ENCODE results near the gene NECTIN4. TPM values are rescaled to one million over a fixed set of nuclear protein-coding genes. Genes with fewer than 3 reads are reported as not detected.
"Not testable (repeated sequence)": the region's sequence is repeated elsewhere in the genome, so short reads cannot be mapped to it uniquely, and the experiment has no call there.

Gene NECTIN4
- total RNA-seq, 1 donor from 2014 or later, result not detected

- DNase-seq (ENCODE audit: low spot score) (no peak), ATAC-seq (no peak)
Measured at GRCh38 chr1:161033751-161034150, 55.6 kb downstream of the NECTIN4 start.

DNA sequence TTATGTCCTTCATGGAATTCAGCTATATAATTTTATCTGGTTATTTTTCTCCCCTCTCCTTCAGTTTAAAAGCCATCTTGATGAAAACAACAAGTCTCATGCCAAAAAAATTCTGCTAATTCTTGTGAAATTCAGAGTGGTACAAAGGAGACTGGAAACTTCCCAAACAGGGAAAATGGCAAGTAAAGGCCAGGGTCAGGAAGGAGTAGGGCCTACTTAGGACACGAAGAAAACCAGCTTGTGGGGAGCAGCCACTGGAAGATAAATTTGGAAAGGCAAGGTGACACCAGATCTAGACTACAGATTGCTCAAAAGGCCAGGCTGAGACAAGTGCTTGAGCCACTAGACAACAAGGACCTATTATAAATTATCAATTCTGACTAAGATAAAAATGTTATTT, 56.9 kb downstream of the NECTIN4 start:
- ATAC-seq (peak; percentile 25), DNase-seq (ENCODE audit: low spot score) (no peak)

DNA sequence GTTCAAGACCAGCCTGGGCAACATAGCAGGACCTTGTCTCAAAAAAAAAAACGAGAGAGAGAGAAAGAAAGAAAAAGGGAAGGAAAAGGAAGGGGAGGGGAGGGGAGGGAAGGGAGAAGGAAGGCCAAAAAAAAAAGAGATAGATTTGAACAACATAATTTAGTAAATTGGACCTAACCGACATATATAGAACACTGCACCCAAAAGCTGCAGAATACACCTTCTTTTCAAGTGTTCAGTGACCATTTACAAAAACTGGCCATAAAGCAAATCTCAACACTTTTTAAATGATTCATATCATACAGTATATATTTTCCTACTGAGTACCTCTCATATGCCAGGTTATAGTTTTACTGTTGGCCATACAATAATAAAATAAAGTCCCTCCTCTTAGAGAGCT, 57.5 kb downstream of the NECTIN4 start:
- no peak for DNase-seq (ENCODE audit: low spot score)
- no peak for ATAC-seq

DNA sequence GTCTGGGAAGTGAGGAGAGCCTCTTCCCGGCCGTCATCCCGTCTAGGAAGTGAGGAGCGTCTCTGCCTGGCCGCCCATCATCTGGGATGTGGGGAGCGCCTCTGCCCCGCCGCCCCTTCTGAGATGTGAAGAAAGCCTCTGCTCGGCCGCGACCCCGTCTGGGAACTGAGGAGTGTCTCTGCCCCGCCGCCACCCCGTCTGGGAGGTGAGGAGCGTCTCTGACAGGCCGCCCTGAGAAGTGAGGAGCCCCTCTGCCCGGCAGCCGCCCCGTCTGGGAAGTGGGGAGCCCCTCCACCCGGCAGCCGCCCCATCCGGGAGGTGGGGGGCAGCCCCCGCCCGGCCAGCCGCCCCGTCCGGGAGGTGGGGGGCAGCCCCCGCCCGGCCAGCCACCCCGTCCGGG, 59.9 kb downstream of the NECTIN4 start:
- not testable (repeated sequence) for DNase-seq (ENCODE audit: low spot score); ATAC-seq

DNA sequence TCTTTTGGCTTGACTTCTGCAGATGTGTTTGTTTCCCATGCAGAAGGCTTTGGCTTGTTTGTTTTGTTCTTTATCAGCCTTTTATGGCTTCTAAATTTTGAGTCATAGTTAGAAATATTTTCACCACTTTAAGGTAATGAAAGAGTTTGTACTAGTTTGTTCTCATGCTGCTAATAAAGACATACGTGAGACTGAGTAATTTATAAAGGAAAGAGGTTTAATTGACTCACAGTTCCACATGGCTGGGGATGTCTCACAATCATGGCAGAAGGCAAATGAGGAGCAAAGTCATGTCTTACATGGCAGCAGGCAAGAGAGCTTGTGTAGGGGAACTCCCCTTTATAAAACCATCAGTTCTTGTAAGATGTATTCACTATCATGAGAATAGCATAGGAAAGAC, 62.4 kb downstream of the NECTIN4 start:
- ATAC-seq, result not testable (repeated sequence)

DNA sequence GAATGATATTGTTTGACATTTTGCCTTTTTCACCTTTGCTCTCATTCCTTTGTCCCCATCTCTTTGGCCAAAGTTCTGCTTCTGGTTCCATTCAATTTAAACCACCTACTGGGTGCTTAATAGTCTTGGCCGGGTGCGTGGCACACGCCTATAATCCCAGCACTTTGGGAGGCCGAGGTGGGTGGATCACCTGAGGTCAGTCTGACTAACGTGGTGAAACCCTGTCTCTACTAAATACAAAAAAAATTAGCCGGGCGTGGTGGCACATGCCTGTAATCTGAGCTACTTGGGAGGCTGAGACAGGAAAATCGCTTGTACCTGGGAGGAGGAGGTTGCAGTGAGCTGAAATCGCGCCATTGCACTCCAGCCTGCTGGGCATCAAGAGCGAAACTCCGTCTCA, 66.9 kb downstream of the NECTIN4 start:
- ATAC-seq; DNase-seq (ENCODE audit: low spot score): not testable (repeated sequence)

More for the DNA sequence above, 62.4 kb downstream of the NECTIN4 start:
- not testable (repeated sequence) for DNase-seq (ENCODE audit: low spot score)

GRCh38 chr1:161021970-161022353, 67.4 kb downstream of the NECTIN4 start:
- ATAC-seq (no peak), DNase-seq (ENCODE audit: low spot score) (no peak)

DNA sequence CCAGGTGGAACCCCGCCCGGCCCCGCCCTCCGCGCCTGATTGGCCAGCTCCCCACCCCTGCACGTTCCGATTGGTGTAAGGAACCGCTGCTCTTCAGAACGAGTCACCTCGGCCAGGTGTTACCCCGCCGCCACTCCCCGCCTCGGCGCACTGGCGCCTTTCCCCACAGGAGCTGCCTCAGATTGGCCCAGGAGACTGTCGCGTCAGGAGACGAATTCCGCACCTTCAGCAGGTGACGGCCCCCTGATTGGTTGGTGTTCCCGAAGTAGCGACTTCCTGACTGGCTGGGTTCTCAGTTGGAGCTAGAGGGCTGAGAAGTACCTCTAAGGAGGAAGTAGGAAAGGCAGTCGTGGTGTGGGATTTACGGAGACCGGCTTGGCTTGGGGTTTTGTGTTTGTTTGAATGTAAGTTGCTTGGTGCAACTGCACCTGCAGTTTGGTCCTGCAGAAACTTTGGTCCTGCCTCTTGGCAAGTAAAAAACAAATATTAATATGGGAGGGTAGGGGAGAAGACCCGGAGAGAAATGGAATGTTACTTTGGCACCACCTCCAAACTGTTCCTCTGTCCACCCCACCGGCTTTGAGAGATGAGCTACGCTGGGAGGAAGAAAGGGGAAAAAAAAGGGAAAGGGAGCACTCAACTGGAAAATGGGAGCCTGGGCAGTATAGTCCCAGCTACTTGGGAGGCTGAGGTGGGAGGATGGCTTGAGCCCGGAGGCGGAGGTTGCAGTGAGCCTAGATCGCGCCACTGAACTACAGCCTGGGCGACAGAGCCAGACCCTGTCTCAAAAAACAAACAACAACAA, 68.0 kb downstream of the NECTIN4 start:
- peak; percentile 99 for DNase-seq (ENCODE audit: low spot score)
- peak; percentile 88 for ATAC-seq

Other genes with a start within 250 kb of the NECTIN4 start
- 0.91 TPM for gene CD244, start 226.7 kb downstream of the NECTIN4 start, total RNA-seq
- 2.4 TPM for gene ITLN1, start 204.4 kb downstream of the NECTIN4 start, total RNA-seq
- gene ITLN2, start 134.7 kb downstream of the NECTIN4 start, total RNA-seq, result not detected
- 65.4 TPM for gene F11R, start 68.4 kb downstream of the NECTIN4 start, total RNA-seq
- 30.7 TPM for gene TSTD1, start 50.6 kb downstream of the NECTIN4 start, total RNA-seq
- 27.6 TPM for gene USF1, start 43.6 kb downstream of the NECTIN4 start, total RNA-seq
- gene ARHGAP30, start 19.7 kb downstream of the NECTIN4 start, total RNA-seq, result 4.0 TPM
- 6.2 TPM for gene KLHDC9, start 8.8 kb upstream of the NECTIN4 start, total RNA-seq
- gene PFDN2, start 28.5 kb upstream of the NECTIN4 start, total RNA-seq, result 22.0 TPM
- gene NIT1, start 28.5 kb upstream of the NECTIN4 start, total RNA-seq, result 70.3 TPM
- 17.6 TPM for gene DEDD, start 43.1 kb upstream of the NECTIN4 start, total RNA-seq
- gene UFC1, start 64.4 kb upstream of the NECTIN4 start, total RNA-seq, result 36.1 TPM
- gene USP21, start 69.9 kb upstream of the NECTIN4 start, total RNA-seq, result 10.2 TPM
- gene PPOX, start 76.9 kb upstream of the NECTIN4 start, total RNA-seq, result 9.3 TPM
- 9.1 TPM for gene B4GALT3, start 87.9 kb upstream of the NECTIN4 start, total RNA-seq
- gene ADAMTS4, start 109.5 kb upstream of the NECTIN4 start, total RNA-seq, result 1.1 TPM
- gene NDUFS2, start 112.8 kb upstream of the NECTIN4 start, total RNA-seq, result 106 TPM
- 13.4 TPM for gene FCER1G, start 125.7 kb upstream of the NECTIN4 start, total RNA-seq
- gene APOA2, start 134.1 kb upstream of the NECTIN4 start, total RNA-seq, result 4,148 TPM
- 6.3 TPM for gene TOMM40L, start 136.5 kb upstream of the NECTIN4 start, total RNA-seq
- gene NR1I3, start 148.6 kb upstream of the NECTIN4 start, total RNA-seq, result 158 TPM
- gene PCP4L1, start 169.2 kb upstream of the NECTIN4 start, total RNA-seq, result 5.1 TPM
- 2.4 TPM for gene MPZ, start 220.4 kb upstream of the NECTIN4 start, total RNA-seq
- 223 TPM for gene SDHC, start 224.8 kb upstream of the NECTIN4 start, total RNA-seq

Data from left lobe of liver (tissue), 2 donors.